Omental fat pad (tissue), 4 donors: ENCODE measurements around the gene AFMID. TPM values are rescaled to one million over a fixed set of nuclear protein-coding genes. Genes with fewer than 3 reads are reported as not detected.

Experiments used
- ATAC-seq: fragments of 150-250 bp; one replicate; pipeline ENCODE4 v1.9.1; 2016; ENCODE audit warnings: mild to moderate bottlenecking, moderate library complexity; ENCODE audit not compliant: low FRiP score
- DNase-seq: peaks from one replicate; pipeline ENCODE4 v3.0.0-alpha.2; 2019; ENCODE audit warnings: low spot score
- CTCF ChIP-seq, 3 donors: fragments of 450-650 bp; IDR thresholded peaks; one replicate each; pipeline ENCODE4 v1.5.1; 2016 to 2017; ENCODE audit warnings: antibody characterized with exemption in 3 of 3, mild to moderate bottlenecking in 3 of 3, moderate library complexity in 2 of 3
- total RNA-seq, 4 donors: library from RNA; depleted of rRNA; stranded (reverse); fragments of >200 nt; gene quantifications; one replicate each; pipeline ENCODE4 v1.1.0, GENCODE V29; 2016

AFMID gene
- total RNA-seq, 4 donors from 2014 or later, result 21.7 to 29.0 (median 26.0) TPM

- ATAC-seq, result no peak
- TF ChIP-seq CTCF (IDR thresholded peaks at IDR 0.05), result no peak
- DNase-seq, result no peak
These were observed 39.7 kb upstream of the AFMID start for GRCh38 chr17:78147315-78147998.

- DNase-seq, result no peak
- no peak for ATAC-seq
- no peak for TF ChIP-seq CTCF (IDR thresholded peaks at IDR 0.05)
These were observed 38.7 kb upstream of the AFMID start for GRCh38 chr17:78148286-78149016.

- ATAC-seq (peak; percentile 67), DNase-seq (no peak)
- no peak for TF ChIP-seq CTCF (IDR thresholded peaks at IDR 0.05)
These were observed 35.6 kb upstream of the AFMID start for GRCh38 chr17:78151514-78152008.

GRCh38 chr17:78154903-78155811, 32.0 kb upstream of the AFMID start:
- no peak for TF ChIP-seq CTCF (IDR thresholded peaks at IDR 0.05)
- ATAC-seq (no peak), DNase-seq (no peak)

GRCh38 chr17:78159575-78160158, 27.5 kb upstream of the AFMID start:
- DNase-seq (no peak), ATAC-seq (no peak)
- no peak for TF ChIP-seq CTCF (IDR thresholded peaks at IDR 0.05)

- ATAC-seq (no peak), DNase-seq (no peak)
- TF ChIP-seq CTCF (IDR thresholded peaks at IDR 0.05), result no peak
These were observed 23.0 kb upstream of the AFMID start for GRCh38 chr17:78163881-78164747.
